NCI-H128 (cell line): ENCODE data around the gene CXCL1.

Experiments
- DNase-seq: peaks from one replicate; lab custom pipeline; 2025; ENCODE audit not compliant: unreplicated experiment; lab: John Stamatoyannopoulos, UW

Gene CXCL1

DNA sequence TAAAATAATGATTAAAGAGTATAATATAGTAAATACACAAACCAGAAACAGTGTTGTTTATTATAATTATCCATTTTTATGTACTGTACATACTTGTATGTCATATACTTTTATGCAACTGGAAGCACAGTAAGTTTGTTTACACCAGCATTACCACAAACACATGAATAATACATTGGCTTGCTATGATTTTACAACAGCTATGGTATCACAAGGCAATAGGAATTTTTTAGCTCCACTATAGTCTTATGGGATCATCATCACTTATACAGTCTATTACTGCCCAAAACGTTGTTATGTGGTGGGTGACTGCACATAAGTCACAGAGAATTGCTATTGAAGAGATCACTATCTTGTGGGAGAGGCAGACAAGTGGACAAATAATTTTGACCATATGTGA is 17.9 kb upstream of the CXCL1 start:
- no peak for DNase-seq

DNA sequence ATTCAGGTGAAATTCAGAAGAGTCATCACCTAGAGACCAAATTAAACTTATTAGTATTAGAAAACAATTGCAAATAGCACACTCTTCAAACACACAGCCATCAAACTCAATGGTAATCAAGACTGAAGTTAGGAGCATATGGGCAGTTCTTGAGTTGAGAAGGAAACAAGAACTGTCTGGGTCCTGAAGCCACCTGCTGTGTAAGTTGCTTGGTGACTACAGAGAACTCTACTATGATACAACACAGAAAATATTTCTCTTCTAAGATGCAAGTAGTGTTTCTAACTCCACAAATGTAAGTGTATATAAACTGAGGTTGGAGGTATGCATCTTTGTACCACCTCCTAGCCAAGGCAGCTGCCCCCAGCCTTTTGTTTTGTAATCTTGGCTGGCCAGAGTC is 16.4 kb upstream of the CXCL1 start:
- DNase-seq = no peak

DNA sequence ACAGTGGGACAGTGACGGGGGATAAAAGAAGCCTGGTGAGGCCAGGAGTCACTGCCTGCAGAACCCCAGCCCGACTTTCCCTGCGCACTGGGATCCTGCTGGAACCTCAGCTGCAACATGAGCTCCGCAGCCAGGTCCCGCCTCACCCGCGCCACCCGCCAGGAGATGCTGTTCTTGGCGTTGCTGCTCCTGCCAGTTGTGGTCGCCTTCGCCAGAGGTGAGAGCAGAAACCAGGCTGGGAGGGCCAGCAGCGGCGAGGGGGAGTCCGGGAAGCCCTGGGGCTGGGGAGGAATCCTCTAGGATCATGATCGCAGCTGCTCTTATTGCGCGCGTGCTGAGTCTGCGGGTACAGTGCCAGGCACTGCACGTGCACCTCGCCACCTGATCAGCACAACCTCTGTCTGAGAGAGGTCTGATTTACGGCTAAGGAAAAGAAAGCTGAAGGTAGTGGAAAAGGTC is 15.9 kb upstream of the CXCL1 start, which contains the start of gene PF4V1:
Gene PF4V1 (plus strand): TSS at position 51 of the 459 bp plus-strand sequence. CDS start 67 bp downstream, at position 118.
- no peak for DNase-seq

DNA sequence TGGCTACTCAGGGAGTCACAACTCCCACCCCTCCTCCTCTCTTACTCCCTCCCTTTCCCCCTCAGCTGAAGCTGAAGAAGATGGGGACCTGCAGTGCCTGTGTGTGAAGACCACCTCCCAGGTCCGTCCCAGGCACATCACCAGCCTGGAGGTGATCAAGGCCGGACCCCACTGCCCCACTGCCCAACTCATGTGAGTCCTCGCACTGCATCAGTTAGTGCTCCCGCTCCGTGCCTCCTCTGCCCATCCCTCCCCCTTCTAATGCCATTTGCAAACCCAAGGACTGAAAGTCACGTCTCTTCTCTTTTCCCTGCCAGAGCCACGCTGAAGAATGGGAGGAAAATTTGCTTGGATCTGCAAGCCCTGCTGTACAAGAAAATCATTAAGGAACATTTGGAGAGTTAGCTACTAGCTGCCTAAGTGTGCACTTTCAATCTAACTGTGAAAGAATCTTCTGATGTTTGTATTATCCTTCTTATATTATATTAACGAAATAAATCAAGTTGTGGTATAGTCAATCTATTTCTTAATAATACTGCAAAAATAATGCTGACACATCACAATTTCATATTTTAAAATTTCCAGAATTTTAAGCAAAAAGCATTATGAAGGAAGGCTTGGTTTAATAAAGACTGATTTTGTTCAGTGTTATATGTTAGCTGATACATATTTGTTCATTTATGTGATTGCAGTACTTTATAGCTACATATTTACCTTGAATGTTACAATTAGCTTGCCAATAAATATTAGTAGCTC is 15.3 kb upstream of the CXCL1 start:
- DNase-seq = no peak

DNA sequence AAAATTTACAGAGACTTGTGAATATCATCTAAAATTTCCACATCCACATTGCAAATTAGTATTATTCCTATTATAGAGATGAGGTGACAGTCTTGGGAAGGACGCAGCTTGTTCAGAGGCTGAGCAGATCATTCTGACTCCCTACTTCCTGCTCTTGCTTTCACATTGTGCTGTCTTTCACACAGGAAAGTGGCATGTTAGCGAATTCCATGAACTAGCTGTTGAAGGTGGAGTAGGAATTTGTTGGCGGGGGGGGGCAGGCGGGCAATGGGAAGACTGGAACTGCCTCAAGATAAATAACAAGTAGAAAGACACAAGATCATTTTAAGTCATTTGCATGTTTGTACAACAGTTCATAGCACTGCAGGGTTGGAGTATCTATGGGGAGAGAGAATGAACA is 13.8 kb upstream of the CXCL1 start:
- no peak for DNase-seq

DNA sequence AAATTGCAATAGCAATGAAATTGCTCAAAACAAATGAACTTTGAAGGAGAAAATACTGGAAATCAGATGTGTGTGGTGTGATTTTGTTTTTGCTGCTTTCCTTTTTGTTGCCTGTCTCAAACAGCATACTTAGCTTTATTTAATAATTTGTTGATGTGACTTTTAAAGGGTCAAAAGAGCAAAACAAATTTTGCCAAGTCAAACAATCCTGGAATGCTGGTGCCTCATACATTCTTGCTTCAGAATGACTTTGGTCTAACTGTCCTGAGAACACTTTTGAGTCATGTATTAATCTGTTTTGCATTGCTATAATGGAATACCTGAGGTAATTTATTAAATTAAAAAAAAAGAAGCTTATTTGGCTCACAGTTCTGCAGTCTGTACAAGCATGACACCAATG is 12.7 kb upstream of the CXCL1 start:
- no peak for DNase-seq

DNA sequence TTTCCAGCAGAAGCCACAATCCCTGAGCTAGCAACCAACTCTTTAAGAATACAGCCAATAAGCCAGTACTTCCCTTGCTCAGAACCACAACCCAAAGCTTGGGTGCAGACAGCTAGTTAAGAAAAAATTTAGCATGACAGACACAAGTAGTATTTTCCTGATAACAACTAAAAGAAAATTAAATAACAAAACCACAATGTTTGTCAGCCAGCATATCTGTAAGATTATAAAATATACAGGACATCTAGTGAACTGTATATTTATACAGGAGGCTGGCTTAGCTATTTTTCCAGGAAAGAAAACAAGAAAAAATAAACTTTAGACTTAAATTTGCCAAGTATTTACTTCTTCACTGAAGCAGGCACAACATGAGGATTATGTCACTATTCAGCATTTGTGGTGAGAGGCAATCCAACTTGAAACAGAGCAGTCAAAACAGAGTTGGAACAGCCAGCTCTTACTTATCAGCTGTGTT is 9.5 kb upstream of the CXCL1 start:
- no peak for DNase-seq

DNA sequence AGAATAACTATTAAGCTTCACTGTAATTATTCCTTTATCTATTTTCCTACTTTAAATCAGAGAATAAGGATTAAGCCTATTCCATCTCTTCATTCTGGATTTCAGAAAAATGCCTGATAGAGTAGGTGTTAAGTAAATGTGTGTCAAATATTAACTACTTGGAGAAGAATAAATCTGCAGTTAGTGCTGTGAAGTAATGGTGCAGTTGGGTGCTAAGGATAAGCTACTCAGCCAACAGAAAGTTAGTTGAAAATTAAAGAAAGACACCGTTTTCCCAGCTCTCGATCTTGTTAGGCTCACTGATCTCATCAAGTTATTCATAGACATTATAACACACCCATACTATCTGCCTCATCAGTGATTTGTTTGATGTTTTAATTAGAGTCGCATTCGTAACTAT is 9.0 kb upstream of the CXCL1 start:
- DNase-seq = no peak

DNA sequence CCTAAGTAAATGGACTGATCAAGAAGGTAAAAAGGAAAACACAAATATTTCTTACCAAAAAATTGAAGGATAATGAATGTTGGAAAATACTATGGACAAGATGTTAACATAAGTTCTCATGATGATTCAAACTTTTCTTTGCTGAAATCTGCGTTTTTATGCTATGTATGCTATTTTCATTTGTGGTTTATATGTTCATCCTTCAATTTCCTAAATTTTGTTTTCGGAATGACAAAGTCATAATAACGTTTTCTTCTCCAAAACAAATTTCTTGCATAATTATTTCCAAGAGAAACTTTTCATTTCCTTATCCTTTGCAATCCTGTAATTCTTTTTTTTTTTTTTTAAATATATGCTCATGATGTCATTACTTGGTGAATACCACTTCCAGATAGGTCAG is 8.3 kb upstream of the CXCL1 start:
- no peak for DNase-seq

DNA sequence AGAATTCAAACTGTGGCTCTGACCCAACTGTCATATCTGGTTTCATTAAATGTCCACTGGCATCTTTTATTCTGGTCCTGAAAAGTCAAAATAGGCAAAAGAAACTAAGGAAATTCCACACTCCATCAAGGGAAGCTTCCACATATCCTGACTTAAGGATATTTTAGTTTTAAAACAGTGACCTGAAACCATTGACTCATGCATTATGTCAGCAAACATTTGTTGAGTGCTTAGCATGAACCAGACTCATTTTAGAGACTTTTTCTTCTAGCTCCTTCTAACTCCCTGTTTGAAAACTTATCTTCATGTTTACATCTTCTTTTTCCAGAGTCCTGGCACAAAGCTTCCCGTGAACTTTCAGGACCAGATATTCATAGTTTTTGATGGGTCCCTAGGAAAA is 6.9 kb upstream of the CXCL1 start:
- no peak for DNase-seq

DNA sequence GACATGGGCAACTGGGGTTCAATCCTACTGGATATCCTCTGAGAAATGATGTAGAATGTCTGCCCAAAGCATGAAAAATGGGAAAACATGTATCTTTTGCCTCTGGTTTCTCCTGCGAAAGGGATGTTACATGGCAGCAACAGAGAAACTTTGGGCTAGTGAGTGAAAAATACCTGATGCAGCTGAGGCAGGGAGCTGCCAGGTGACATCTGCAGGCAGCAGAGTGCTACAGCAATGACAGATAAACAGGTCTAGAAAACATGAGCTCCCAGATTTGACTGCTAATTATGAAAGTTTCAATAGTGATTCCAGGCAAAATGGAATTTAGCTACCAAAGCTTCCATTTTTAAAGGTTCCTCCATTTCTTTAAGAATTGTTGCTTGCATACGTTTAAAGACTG is 4.8 kb upstream of the CXCL1 start:
- no peak for DNase-seq

DNA sequence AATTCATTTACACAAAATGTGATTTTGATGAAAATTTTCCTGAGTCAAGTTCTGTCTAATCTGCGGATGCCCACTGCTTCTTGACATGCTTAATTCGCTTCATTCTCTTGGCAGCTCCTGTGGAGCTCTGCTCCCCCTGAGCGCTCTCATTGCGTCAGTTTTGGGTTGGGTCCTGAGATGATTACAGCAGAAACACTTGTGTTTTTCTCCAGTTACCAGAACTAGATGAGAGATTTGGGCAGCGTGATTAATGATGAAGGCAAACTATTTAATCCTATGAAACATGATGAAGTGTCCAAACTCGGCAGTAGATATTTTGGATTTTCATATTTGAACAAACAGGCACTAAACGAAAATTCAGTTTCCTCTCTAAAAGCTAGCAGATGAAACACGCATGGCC is 4.2 kb upstream of the CXCL1 start:
- no peak for DNase-seq

DNA sequence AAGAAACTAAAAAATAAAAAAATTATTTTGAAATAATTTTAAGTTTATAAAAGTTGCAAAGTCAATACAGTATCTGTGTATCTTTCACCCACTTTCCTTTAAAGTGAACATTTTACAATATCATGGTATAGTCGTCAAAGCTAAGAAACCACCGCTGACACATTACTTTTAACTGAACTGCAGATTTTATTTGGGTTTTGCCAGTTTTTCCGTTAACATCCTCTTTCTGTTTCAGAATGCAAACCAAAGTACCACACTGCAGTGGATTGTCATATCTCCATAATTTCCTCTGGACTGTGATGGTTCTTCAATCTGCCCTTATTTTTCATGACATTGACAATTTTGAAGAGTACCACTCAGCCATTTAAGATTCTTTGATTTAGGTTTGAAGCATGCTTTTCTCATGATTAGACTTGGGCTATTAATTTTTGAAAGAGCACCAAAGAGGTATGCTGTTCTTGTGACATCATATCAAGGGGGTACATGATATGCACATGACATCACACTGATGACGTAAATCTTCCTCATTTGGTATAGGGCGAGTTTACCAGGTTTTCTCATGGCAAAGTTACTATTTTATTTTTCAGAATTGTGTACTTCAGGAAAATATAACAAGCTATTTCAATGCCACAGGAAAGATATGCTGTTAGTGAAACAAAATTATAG is 3.6 kb upstream of the CXCL1 start:
- DNase-seq = no peak

DNA sequence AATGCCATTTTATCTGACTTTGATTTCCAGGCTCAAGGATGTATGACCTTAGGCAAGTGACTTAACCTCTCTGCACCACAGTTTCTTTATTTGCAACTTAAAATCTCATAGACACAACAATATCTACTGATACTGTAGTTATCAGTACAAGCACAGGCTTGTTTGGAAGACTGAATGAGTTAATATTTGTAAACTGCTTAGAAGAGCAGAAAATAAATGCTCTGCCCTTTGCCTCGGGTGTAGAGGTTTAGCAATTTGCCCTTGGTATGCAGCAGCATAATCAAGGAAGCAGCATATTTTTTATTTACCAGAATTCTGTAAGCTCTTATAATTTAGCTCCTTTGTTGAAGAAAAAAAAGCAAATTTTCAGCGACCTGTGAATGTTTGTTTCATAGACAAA is 2.9 kb upstream of the CXCL1 start:
- DNase-seq = no peak

DNA sequence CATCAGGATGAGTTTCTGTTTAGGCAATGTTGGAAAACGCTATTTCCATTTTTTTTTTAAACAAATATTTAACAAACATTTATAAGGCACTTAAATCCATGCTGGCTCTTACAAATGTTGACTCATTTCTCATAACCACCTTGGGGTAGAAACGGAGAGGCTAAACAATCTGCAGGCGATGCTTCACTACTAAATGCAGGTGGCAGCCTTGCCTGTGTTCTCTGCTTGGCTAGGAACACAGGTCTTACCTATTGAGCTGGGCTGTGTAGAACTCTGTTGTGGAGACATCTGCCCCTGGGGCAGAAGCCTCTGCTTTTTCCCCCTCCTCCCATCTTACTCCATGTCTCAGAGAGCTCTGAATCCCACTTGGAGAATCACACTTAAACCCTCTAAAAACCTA is 1.4 kb upstream of the CXCL1 start:
- no peak for DNase-seq

DNA sequence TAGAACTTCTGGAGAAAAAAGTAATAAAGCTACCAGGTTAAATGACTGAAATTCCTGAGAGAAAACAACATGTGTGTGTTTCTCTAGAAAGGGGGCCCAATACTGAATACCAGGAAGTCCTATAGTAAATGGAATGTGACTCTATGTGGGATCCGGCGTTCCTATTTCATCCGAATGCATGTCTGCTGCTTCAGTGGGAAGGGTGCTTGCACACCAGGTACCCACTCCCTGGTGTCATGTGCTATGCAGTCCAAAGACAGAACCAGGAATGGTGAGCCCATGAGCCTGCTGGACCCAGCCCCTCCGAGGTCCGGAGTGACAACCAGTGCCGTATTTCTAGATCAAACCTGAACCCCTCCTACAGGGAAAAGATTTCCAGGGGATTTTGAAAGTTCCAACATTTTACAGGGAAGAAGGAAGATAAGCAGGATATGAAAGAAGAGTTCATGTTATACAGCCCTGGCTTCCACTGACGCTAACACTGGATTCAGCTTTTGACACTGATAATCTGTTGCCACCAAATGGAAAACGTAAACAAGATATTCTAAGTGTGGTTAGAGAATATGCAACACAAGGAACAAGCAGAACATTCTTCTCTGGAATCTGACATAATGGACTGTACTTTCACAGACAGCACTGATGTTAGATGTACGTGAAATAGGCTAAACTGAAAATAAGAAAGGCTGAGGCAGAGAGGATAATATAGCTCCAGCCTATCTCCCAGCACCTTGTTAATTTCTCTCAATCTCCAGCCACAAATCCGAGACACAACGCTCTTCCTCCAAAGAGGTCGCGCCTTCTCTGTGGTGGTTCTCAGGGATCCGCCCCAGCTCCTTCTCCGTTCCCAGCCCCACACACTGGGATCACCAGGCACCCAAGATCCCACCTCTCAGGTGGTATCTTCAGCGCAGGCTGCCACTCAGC is 725 bp upstream of the CXCL1 start:
- DNase-seq = no peak

DNA sequence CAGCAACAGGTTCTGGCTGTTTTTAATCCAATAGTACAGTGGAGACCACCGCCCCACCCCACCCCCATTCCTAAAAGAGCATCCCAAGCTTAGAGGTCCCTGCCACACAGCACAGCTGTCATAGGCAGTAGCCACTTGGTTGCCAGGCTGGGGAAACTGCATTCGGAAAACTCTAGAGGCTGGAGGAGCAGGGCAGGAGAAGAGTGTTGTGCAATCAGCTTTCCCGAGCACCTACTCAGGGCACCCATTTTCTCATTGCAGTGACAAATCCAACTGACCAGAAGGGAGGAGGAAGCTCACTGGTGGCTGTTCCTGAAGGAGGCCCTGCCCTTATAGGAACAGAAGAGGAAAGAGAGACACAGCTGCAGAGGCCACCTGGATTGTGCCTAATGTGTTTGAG is 1.1 kb downstream of the CXCL1 start:
- DNase-seq = no peak

DNA sequence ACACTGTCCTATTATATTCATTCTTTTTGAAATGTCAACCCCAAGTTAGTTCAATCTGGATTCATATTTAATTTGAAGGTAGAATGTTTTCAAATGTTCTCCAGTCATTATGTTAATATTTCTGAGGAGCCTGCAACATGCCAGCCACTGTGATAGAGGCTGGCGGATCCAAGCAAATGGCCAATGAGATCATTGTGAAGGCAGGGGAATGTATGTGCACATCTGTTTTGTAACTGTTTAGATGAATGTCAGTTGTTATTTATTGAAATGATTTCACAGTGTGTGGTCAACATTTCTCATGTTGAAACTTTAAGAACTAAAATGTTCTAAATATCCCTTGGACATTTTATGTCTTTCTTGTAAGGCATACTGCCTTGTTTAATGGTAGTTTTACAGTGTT is 1.6 kb downstream of the CXCL1 start:
- DNase-seq = no peak

DNA sequence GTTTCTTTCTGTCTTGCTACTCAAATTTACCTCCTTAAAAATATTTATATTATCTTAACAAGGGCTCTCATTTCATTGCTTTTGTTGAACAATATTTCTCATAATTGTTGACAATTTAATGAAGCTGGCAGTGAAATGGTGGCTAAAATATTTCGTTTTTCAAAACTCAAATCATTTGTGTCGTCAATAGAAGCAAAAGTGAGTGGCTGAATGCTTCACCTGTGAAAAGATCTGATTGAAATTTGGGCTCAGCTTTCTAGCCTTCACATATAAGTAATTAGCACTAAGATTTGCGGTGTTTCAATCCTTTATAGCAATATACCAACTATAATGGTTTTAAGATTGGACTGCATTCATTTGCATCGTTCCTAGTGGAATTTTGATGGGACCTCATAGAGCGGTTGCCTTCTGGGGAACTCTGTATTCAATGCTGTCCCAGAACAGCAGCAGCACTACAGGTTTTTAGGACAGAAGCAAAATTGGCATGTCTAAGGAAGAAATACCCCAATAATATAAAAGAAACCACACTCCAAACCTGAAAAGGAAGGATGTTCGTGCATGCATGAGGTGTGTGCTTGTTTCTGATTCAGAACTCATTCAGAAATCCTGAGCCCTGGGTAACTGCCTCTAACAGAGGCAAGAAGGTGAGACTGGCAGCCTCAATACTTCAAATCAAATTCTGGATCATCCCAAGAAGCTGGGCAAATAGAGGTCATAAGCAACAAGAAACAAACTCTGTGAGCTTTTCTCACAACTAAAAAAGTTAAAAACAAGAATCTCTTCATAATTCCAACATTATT is 2.5 kb downstream of the CXCL1 start:
- no peak for DNase-seq

DNA sequence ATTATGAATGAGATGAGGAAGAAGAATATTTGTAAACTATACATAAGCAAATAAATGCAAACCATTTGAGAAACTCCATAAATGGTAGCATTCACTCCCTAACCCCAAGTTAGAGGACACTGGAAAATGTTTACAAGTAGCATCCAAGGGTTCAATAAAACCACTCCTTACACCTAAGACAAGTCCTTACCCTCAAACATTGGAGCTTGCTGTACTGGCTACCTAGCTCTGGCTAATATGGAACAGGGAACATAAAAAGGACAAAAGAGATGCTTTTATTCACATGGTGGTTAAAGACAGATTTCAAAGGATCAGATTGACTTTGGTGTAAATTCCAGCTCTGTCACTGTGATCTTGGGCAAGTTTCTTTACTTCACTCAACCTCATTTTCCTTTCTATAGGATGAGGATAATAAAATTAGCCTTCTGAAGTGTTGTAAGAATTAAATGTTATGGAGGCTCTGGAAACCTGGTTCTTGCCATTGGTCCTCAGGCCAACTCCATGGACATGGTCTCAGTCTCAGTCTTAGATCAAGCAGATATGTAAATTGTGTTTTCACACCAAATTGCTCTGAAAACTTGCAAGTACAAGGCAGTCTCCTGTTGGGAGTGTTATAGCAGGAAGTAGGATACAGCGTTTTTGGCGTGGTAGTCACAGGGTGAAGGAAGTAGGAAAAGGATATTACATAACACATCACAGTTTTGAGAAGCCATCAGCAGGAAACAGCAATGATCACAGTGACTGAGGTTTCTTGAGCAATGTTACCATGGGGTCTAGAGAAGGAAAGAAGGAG is 3.3 kb downstream of the CXCL1 start:
- DNase-seq = no peak
